ENCODE measurements around the gene SLC9A7.

Gene SLC9A7

DNA sequence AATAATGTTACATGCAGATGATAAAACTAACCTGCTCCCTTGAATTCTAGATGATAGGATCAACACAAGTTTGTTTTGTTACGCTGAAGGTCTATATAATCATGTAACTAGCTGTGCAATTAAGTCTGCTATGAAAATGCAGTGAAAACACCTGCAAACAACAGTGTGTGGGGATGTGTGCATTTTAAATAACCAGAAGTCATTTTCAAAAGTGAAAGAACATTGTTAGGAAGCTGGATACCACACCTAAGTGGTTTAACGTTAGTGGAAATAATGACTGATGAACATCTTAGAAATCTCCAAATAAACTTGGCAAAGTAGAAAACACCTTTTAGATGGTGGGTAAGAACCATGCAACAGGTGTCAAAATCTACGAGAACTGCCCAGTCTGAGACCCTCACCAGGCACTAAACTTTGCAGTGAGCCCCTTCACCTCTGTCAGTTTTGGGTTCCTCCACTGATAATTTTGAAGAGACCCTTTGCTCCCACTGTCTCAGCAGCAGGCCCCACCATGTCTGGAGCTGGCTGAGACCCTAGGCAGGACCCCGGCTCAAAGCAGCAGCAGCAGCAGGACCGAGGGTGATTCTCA lies 148.8 kb downstream of the SLC9A7 start:
- no peak for DNase-seq (ENCODE audit: low read depth, low spot score)

DNA sequence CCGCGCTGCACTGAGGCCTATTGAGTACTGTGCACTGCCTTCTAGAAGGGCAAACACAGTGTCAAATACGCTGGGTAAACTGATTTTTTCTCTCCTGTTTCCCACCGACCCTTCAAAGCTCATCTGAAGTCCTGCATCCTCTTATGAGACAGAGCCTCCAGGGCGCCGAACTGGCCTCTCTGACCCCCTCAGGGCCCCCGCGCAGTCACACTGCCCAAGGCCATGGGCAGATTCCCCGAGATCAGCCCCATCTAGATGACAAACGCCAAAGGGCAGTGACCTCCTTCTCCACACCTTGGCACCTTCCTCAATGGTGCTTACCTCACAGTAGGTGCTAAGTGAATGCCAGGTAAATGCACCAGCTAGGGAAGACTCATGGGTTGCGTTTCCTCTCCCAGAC lies 151.0 kb downstream of the SLC9A7 start:
- no peak for DNase-seq (ENCODE audit: low read depth, low spot score)

DNA sequence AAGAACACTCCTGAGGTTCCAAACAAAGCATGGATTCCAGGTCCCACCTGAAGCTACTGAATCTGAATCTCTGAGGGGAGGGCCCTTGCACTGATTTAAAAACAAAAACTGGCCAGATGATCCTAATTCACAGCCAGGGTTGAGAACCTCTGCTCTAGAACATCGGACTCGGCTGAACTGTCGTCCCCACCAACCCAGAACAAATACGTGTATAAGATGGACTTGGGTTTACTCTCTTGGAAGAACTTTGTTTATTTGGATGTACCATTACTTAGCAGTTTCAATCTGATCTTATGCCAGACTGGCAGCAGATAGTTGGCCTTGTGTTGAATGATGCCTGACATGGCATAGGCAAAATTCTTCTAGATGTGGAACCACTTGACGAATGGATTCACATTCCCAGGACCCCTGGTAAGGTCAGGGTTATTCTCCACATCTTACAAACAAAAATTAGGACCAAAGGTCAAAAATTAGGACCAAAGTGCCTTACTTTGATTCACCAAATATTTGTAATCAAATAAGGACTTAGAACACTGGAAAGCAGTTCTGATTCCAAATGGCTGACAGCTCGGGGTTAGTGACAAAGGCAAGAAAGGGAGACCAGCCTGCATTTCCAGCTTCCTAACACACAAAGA lies 156.3 kb downstream of the SLC9A7 start:
- no peak for DNase-seq (ENCODE audit: low read depth, low spot score)

DNA sequence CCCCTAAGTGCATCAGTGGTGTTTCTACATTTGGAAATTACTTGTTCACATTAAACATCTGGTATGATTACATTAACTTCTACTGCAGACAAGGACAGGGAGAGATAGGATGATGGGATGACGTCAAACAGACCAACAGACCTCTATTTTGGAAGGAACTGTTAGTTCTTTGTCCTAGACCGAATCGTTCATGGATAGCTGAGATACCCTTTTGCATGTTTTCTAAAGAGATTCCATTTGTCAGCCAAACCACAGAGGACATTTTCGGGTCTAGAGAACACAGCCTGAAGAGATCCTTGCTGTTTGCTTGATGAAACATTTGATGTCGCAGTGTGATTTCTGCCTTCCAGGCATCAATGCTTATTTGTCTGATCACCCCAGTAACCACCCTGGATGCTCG lies 157.6 kb downstream of the SLC9A7 start:
- DNase-seq (ENCODE audit: low read depth, low spot score) = no peak

DNA sequence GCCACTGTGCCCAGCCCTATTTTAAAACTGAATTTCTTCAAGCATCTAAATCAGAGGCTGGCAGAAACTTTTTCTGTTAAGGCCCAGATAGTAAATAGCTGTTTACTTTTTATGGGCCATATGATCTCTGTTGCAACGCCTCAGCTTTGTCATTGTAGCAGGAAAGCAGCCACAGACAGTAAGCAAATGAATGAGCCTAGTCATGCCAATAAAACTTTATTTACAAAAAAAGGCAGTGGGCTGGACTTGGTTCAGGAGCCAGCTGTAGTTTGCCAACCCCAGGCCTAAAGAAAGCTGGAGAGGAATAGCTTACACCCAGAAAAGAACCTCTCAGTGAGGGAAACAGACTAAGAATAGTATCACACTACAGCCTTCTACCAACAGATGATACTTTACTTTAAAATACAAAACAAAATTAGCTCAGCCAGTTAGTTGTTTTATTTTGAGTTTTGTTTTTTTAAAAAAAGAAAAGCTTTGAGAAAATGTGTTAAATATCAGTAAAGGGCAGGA lies 159.8 kb downstream of the SLC9A7 start:
- DNase-seq (ENCODE audit: low read depth, low spot score) = no peak

DNA sequence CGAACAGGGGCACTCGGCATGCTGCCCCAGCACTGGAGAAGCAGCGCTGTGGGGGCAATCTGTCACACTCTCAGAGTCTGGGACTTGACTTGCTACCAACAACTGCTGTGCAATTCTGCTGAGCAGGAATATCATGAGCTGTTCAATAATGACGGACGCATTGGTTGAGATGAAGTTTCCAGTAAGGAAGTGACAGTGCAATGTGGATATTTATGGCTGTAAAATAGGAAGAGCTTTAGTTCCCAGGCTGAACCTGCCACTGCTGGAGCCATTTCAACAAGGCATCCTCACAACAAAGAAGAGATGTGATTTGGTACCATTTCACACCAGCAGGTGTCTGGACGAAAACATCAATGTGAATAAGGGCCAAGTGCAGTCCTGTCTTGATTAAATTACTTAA lies 161.1 kb downstream of the SLC9A7 start:
- no peak for DNase-seq (ENCODE audit: low read depth, low spot score)

DNA sequence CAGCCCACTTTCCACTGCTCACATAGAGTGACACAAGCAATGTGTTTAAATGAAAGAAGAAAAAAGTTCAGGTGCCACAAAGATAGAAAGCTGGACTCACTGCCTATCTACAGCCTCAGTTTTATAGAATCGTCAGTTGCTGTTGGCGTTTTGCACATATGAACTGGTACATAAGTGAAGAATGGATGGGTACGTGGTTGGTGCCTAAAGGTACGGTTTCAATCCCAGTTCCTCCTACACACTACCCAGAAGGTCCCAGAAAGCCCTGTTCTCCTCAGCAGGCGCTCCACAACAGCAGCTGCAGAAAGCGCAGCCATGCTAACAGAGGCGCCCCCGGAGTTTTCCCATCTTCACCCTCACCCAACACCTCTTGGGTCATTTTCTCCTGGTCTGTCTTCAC lies 161.7 kb downstream of the SLC9A7 start:
- no peak for DNase-seq (ENCODE audit: low read depth, low spot score)

DNA sequence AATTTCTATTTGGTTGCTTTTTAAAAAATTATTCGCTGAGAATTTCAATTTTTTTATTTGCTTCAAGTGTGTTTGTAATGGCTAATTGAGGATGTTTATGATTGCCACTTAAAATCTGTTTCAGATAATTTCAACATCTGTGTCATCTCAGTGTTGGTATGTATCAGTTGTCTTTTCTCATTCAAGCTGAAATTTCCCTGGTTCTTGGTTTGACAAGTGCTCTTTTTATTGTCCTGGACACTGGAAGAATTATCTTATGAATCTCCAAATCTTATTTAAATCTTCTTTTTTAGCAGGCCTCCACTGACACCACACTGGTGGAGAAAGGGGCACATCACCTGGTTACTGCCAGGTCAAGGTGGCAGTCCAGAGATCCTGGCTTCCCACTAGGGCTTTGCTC lies 163.8 kb downstream of the SLC9A7 start:
- DNase-seq (ENCODE audit: low read depth, low spot score) = no peak

DNA sequence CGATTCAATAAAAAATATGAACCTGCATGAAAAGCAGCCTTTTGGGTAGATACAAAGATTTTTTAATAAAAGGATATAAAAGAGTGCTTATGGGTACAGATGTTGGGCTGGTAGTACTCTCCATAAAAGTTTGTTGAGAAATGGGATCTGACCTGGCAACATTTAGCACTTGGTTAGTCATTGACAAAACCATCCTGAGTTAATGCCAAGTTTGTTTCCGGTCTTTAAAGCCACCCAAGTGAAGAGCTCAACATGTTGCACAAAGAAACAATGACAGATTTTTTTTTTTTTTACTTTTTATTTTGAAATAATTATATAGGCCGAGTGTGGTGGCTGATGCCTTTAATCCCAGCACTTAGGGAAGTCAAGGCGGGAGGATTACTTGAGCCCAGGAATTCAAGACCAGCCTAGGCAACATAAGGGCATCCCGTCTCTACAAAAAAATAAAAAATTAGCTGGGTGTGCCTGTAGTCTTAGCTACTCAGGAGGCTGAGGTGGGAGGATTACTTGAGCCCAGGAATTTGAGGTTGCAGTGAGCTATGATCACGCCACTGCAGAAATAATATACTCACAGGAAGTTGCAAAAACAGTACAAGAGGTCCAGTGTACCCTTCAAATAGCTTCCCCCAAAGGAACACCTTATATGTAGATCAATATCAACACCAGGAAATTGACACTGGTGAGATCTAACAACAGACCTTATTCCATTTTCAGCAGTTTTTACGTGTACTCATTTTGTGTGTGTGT lies 168.8 kb downstream of the SLC9A7 start:
- no peak for DNase-seq (ENCODE audit: low read depth, low spot score)

DNA sequence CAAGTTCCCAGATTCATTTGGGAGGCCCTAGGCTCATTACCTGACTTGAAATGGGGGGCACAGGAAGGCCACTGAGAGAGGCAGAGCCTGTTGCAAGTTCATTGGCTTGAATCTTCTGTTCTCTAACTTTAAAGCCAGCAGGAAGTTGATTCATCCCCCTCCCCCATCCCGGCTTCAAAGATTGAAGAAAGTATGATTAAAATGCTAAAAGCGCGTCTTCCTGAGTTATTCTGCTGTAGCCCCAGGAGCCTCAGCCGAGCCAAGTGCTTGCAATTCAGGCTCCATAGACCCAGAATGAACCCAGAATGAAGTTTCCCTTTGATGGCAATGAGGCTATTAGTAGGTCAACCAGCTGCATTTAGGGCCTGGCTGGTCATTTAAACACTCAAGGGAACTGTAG lies 170.7 kb downstream of the SLC9A7 start:
- DNase-seq (ENCODE audit: low read depth, low spot score) = peak; percentile 25

DNA sequence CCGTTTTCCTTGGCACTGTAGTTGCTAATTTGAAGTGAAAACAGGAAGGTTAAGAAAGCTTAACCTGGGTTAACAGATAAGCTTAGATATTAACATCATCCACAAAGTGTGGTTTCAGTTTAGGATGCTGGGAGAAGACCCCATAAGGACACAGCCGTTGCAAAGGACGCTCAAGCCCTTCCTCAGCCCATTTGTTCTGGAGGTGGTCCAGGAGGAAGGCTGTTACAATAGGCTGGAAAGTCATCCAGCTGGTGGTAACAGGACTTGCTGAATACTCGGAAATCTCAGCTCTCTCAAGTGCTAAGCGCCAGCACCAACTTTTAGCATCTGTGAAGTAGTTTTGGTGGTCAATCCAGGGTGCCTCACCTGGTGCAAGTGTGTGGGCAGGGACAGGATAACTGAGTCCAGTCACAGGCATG lies 171.2 kb downstream of the SLC9A7 start:
- DNase-seq (ENCODE audit: low read depth, low spot score) = peak; percentile 22

DNA sequence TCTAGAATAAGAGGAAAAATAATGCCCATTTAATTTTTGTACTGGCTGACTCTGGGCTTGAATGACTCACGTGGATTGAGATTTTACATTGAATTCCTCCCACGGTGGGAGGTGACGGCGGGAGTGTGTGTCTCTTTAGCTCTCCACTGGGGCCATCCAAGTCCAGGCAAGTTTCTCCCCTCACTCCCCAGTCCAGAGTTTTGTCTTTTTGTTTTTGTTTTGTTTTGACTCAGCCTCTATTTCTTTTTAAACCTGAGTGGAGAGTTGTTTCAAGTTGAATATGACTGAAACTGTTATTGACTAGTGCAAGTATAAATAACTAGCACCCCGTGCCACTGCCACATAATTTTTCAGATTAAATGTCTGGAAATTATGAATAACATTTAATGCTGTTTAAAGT lies 171.8 kb downstream of the SLC9A7 start:
- no peak for DNase-seq (ENCODE audit: low read depth, low spot score)

DNA sequence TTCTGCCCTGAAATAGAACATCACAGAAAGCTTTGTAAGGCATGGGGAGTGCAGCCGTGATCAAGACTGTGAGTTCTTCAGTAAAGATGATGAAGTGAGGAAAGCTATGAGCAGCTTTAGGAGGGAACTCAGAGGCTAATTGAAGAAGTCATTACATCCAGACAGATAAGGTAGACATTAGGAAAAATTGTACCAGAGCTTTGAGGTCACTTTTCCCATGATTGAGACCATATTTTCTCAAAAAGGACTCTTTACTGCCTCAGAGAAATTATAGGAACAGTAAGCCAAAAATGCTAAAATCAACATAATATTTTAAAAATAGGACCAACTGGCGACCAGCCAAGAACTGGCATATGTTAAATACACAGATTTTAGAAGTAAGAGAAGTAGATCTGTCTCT lies 174.2 kb downstream of the SLC9A7 start:
- DNase-seq (ENCODE audit: low read depth, low spot score) = no peak

DNA sequence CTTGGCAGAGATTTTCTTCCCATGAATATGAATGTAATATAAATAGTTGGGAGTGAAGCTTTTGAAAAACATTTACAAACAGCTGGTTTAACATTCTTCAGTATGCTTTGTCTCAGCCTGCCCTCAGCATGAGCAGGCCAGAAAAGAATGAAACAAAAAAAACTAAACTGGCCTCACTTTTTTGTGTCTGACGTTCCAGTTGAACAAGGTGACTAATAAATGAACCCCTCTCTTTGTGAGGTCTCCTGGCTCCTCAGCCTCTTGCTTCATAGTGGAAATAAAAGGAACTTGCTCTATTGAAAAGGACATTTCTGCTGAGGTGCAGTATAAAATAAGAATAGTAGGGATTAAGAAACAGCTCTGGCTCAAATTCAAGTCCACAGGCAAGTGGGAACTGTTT lies 176.0 kb downstream of the SLC9A7 start:
- no peak for DNase-seq (ENCODE audit: low read depth, low spot score)

DNA sequence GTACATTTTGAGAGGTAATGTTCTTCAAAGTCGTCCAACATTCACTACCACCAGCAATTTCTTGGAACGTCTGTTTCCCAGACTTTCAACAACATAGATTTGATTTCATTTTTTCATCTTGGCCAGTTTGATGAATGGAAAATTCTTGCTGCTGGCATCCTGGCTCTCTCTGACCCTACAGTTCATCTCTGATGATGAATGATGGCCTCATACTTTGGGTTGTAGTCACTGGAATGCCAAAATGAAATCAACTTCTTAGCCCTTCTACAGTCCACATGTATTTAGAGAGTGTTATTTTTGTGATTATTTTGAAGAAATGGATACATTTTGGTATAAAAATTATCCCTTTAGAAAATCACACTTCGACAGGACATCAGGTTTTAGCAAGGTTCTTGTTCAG lies 176.6 kb downstream of the SLC9A7 start:
- DNase-seq (ENCODE audit: low read depth, low spot score) = no peak

DNA sequence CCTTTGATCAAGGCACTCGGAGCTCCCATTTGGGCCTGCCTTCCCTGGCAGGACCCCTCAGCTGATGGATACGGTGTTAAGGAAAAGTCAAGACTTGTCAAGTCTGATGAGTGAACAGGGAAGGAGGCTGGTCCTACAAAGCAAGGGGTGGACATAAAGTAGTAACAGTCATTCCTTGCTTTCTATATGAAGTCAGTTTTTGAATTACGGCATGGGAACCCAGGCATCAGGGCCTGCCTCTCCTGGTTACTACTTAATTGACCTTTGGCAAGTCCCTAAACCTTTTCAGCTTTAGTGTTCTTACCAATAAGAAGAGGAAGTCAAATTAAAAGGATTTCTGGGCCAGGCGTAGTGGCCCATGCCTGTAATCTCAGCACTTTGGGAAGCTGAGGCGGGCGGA lies 178.3 kb downstream of the SLC9A7 start:
- DNase-seq (ENCODE audit: low read depth, low spot score) = no peak

DNA sequence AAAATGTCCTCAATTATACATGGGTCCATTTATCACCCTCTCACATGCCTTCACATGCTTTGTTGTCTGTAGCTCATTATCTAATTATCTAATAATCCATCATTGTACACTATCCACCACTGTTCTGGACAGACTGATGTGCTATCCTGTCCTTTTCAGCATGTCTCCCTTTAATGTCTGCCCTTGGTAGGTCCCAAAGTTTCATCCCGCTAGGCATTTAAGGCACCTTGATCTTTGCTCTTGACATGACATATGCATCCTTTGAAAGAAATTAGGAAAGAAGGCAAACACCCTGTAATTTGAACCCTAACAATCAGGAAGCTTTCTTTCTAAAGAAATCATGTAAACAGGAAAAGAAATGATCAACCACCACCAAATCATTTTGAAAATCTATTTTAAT lies 179.7 kb downstream of the SLC9A7 start:
- no peak for DNase-seq (ENCODE audit: low read depth, low spot score)

DNA sequence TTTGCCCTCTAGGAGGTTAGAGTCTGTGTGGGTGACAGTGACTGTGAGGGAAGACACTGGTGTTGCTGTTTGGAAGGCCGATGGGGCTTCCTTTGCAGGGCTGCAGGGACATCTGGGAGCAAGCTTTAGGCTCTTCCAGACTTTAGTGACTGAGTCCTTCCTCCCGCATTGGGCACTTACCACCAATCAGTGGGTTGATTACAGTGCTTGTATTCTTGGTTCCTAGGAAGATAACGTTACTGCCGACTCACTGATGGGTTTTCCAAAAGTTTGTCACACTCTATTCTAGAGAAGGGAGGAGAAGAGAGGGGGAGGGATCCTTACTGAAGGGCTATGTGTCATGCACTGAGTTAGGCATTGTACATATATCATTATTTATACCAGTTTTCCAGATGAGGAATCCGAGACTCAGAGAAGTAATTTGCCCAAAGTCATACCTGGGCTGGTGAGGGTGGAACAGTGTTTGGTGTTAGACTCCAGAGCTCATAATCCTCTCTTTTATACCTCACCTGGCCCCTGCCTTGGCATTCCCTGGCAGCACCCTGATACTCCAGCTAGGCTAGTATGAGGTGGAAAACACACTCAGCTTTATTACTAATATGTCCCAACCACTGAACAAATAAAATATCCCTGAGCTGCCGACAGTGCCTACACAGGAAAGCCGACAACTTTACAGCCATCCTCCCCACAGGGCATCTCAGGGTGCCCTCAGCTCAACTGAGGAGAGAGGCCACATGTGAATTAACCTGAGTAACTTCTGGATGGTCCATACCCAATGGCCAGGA lies 181.5 kb downstream of the SLC9A7 start:
- peak; percentile 51 for DNase-seq (ENCODE audit: low read depth, low spot score)

DNA sequence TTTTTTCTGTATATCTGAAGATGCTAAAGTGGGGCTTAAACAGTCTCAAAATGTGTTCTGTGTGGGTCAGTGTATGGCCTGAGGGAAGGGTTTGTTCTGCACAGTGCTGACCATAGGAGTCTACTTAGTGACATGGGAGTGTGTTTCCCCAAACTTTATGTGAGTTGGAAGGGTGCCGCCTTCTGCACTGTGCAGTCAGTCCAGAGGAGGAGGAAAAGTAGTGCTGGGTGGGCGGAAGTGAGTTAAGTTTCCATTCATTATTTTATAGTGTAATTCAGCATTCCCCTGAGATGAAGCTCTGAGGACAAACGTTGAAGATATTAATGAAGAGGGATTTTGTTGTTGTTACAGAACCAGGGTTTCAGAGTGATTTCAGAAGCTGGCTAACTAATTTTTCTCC lies 182.5 kb downstream of the SLC9A7 start:
- DNase-seq (ENCODE audit: low read depth, low spot score) = no peak

DNA sequence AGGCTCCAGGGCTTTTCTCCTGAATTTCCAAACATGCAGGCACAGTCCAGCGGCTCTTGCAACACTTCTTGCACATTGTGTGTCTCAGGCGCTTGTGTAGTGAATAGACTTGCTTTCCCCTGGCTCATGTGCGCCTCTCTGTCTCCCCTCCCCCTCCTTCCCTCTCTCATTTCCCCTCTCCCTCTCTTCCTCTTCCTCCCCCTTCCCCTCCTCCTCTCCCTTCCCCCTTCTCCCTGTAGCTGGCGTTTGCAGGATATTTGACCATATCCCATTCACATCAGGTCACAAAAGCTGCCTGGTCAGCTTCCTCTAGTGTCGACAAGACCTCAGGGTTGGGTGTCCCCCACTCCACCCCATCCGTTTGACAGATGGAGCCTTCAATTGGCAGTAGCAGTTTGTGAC lies 182.9 kb downstream of the SLC9A7 start:
- peak; percentile 47 for DNase-seq (ENCODE audit: low read depth, low spot score)

DNA sequence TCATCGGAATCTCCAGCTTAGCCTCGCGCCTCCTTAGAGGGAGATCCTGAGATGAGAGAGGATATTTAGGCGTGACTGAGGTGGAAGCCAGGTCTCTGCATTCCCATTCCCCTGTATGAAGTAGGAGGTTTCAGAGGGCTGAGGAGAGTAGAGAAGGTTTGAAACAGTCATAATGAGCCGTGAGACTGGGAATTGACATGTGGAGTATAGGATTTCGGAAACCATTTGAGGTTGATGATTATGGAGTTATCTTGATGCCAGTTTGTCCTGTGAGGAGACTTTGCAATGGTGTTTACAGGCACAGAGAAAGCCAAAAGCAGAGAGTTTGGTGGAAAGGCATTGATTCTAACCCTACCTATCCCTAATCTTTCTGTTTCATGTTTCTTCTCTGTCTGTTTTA lies 183.3 kb downstream of the SLC9A7 start:
- DNase-seq (ENCODE audit: low read depth, low spot score) = no peak

DNA sequence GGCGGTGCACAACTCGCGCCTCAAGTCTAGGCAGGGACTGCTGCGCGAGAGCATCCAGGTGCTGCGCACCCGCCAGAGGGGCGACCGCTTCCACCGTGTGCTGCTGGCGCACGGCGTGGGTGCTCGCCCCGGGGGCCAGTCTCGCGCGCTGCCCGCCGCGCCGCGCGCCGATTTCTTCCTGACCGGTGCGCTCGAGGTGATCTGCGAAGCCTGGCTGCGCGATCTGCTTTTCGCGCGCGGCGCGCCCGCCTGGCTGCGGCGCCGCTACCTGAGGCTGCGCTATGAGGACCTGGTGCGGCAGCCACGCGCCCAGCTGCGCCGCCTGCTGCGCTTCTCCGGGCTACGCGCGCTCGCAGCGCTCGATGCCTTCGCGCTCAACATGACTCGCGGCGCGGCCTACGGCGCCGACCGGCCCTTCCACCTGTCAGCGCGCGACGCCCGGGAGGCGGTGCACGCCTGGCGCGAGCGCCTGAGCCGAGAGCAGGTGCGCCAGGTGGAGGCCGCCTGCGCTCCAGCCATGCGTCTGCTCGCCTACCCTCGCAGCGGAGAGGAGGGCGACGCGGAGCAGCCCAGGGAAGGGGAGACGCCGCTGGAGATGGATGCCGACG lies 184.0 kb downstream of the SLC9A7 start:
- peak; percentile 76 for DNase-seq (ENCODE audit: low read depth, low spot score)

Data from ELF-1 (cell line).